ELF-1 (cell line): ENCODE results near the gene GABRR2.

Experiments used
- DNase-seq: peaks from one replicate; pipeline ENCODE4 v3.0.0-alpha.2; 2016; ENCODE audit warnings: low read depth, low spot score

The GABRR2 gene

GRCh38 chr6:89209457-89209856 lies 105.6 kb downstream of the GABRR2 start:
- DNase-seq = no peak

- DNase-seq = no peak
These were observed 106.5 kb downstream of the GABRR2 start for GRCh38 chr6:89208551-89208950.
